HEK293T (cell line): ENCODE measurements around the gene SV2B.

Source experiments
- CTCF ChIA-PET: fragments of 350-600 bp; formaldehyde crosslinking; extraction: SDS; loops from one replicate; lab custom pipeline; 2021; ENCODE audit warnings: antibody characterized with exemption, inconsistent platforms; lab: Yijun Ruan, JAX
- POLR2A ChIA-PET: fragments of 350-600 bp; formaldehyde crosslinking; extraction: SDS; loops from one replicate; lab custom pipeline; 2020; ENCODE audit warnings: antibody characterized with exemption, inconsistent platforms; lab: Yijun Ruan, JAX
- DNase-seq: peaks from one replicate; pipeline ENCODE4 v3.0.0; 2012; ENCODE audit warnings: mixed read lengths; ENCODE audit errors: extremely low spot score
- ARNT ChIP-seq: fragments of 450-650 bp; IDR thresholded peaks from 2 replicates; pipeline ENCODE4 v1.6.1; 2017; ENCODE audit warnings: mild to moderate bottlenecking
- BHLHE40 ChIP-seq: fragments of 450-650 bp; IDR thresholded peaks from 2 replicates; pipeline ENCODE4 v1.6.1; 2016; ENCODE audit warnings: mild to moderate bottlenecking, moderate library complexity, borderline replicate concordance
- CTBP1 ChIP-seq: fragments of 450-650 bp; IDR thresholded peaks from 2 replicates; pipeline ENCODE4 v1.6.1; 2016; ENCODE audit warnings: borderline replicate concordance
- ELF4 ChIP-seq: fragments of 450-650 bp; IDR thresholded peaks from 2 replicates; pipeline ENCODE4 v1.6.1; 2017; ENCODE audit warnings: antibody characterized with exemption
- FOXA1 ChIP-seq: fragments of 450-650 bp; IDR thresholded peaks from 2 replicates; pipeline ENCODE4 v1.6.1; 2016; ENCODE audit warnings: mild to moderate bottlenecking
- FOXK2 ChIP-seq: fragments of 450-650 bp; IDR thresholded peaks from 2 replicates; pipeline ENCODE4 v1.6.1; 2016; ENCODE audit warnings: mild to moderate bottlenecking
- FOXM1 ChIP-seq: fragments of 450-650 bp; IDR thresholded peaks from 2 replicates; pipeline ENCODE4 v1.6.1; 2017; ENCODE audit warnings: mild to moderate bottlenecking, borderline replicate concordance
- HDGF ChIP-seq: fragments of 450-650 bp; IDR thresholded peaks from 2 replicates; pipeline ENCODE4 v1.6.1; 2017; ENCODE audit warnings: antibody characterized with exemption, borderline replicate concordance
- L3MBTL2 ChIP-seq: fragments of 450-650 bp; conservative IDR thresholded peaks from 2 replicates; pipeline ENCODE4 v1.6.1; 2016; ENCODE audit warnings: mild to moderate bottlenecking
- LEF1 ChIP-seq: fragments of 450-650 bp; IDR thresholded peaks from 2 replicates; pipeline ENCODE4 v1.6.1; 2017; ENCODE audit warnings: mild to moderate bottlenecking, borderline replicate concordance
- NFRKB ChIP-seq: fragments of 450-650 bp; IDR thresholded peaks from 2 replicates; pipeline ENCODE4 v1.6.1; 2016; ENCODE audit warnings: mild to moderate bottlenecking, moderate library complexity
- SP1 ChIP-seq: fragments of 450-650 bp; IDR thresholded peaks from 2 replicates; pipeline ENCODE4 v1.6.1; 2017
- SUZ12 ChIP-seq: fragments of 450-650 bp; IDR thresholded peaks from 2 replicates; pipeline ENCODE4 v1.6.1; 2016; ENCODE audit warnings: mild to moderate bottlenecking
- TARDBP ChIP-seq: fragments of 450-650 bp; IDR thresholded peaks from 2 replicates; pipeline ENCODE4 v1.6.1; 2016
- ZNF384 ChIP-seq: fragments of 450-650 bp; IDR thresholded peaks from 2 replicates; pipeline ENCODE4 v1.6.1; 2016
- TF ChIP-seq, protein P1 (sequence below): fragments of 450-650 bp; IDR thresholded peaks from 2 replicates; pipeline ENCODE4 v1.6.1; 2016

Gene SV2B

DNA sequence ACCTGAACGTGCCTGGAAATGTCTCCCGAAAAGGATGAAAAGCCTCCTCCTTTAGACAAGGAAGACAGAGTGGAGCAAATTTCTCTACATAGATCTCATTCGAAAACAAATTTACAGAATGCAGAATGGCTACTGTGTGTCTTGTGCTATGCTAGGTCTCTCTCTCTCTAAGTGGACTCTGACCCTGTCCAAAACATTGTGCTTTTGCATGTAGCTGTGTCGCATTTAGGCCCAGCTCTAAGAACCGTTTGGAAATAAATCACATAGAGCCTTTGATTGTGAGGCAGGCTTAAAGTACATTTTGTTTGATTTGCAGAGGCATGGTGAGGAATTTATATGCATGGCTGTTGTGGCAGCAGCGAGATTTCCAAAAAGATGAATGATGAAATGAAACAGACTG lies 198.0 kb downstream of the SV2B start:
- CTCF ChIA-PET: no interaction called here
- TF ChIP-seq SUZ12: no peak
- TF ChIP-seq L3MBTL2: no peak
- TF ChIP-seq NFRKB: no peak
- POLR2A ChIA-PET: no interaction called here
- no peak for DNase-seq

DNA sequence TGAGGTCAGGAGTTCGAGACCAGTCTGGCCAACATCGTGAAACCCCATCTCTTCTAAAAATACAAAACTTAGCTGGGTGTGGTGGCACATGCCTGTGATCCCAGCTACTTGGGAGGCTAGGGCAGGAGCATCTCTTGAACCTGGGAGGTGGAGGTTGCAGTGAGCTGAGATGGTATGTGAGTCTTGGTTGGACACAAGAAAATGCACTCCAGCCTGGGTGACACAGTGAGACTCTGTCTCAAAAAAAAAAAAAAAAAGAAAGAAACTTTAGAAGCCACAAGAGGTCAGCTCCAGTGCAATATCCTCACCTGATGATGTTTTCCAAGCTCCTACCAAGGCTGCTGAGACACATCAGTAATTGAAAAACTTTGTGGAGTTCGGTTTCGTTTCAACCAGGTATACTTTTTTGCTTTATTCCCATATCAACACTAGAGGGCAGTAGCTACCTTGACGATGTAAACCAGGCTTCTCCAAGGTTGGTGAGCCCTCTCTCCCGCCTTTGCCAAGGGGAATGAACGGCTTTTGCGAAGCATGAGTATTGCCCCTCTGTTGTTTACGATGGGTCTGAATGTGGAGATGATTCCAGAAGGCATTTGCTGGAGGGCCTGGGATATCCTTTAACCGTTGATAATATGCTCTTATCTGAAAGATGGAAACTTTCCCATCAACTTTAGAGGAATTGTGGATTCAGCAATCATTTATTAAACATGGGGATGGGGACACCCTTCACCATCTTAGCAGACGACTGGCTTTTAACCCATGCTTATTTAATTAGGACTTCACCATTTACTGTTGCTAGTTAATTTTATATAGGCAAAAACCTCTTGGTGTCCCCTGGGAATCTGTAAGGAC lies 202.8 kb downstream of the SV2B start:
- POLR2A ChIA-PET: no interaction called here
- CTCF ChIA-PET: interaction anchor here (0.6 to 1.2 kb wide), 5 partner anchors 31 to 376 kb away, joined by 3 to 4 read pairs (median 3); no protein-coding TSS in a partner anchor
- TF ChIP-seq BHLHE40: no peak
- TF ChIP-seq SUZ12: no peak
- TF ChIP-seq ELF4: no peak
- TF ChIP-seq LEF1: no peak
- TF ChIP-seq CTBP1: no peak
- DNase-seq: peak; percentile 75

DNA sequence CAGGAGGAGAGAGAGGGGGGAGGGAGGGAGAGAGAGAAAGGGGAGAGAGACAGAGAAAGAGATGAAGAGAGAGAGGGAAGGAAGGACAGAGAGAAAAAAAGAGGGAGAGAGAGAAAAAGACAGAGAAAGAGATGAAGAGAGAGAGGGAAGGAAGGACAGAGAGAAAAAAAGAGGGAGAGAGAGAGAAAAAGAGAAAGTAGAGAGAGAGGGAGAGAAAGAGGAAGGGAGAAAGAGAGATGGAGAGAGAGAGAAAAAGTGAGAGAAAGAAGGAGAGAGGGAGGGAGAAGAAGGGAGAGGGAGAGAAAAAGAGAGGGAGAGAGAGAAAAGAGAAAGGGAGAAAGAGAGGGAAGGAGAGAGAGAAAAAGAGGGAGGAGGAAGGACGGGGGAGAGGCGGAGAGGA lies 204.2 kb downstream of the SV2B start:
- ChIA-PET CTCF (interaction anchor here (0.6 to 0.8 kb wide), 4 partner anchors 33 to 779 kb away, joined by 3 to 8 read pairs (median 4); no protein-coding TSS in a partner anchor), POLR2A (no interaction called here)

DNA sequence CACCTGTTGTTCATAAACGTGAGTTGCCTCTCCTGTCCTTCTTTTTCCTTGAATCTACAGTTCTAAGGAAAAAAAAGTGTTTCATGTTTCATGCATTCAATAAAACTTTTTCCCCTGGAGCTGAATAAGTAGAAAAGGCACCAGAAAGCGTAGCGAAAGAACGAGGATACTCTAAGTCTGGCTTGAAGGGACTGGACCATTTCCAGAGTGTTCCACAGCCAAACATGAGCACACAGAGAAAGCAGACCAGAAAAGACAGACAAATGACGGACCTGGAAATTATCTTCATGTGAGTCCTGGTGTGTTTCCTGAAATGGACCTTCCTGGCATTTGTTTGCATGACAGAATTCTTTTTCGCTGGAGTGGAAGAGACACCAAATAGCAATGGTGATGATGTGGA lies 204.7 kb downstream of the SV2B start:
- ChIA-PET CTCF (interaction anchor here (0.8 kb wide), 1 partner anchor 778 kb away, joined by 3 read pairs; no protein-coding TSS in a partner anchor), POLR2A (no interaction called here)
- no peak for DNase-seq
- no peak for TF ChIP-seq SUZ12
- no peak for TF ChIP-seq TARDBP
- no peak for TF ChIP-seq FOXK2
- no peak for TF ChIP-seq CTBP1
- TF ChIP-seq, protein P1, sequence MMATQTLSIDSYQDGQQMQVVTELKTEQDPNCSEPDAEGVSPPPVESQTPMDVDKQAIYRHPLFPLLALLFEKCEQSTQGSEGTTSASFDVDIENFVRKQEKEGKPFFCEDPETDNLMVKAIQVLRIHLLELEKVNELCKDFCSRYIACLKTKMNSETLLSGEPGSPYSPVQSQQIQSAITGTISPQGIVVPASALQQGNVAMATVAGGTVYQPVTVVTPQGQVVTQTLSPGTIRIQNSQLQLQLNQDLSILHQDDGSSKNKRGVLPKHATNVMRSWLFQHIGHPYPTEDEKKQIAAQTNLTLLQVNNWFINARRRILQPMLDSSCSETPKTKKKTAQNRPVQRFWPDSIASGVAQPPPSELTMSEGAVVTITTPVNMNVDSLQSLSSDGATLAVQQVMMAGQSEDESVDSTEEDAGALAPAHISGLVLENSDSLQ: no peak
- TF ChIP-seq ZNF384: no peak
- TF ChIP-seq FOXA1: no peak
- no peak for TF ChIP-seq LEF1
- no peak for TF ChIP-seq HDGF
- no peak for TF ChIP-seq L3MBTL2

More for the DNA sequence above, 204.2 kb downstream of the SV2B start:
- DNase-seq: no peak
- no peak for TF ChIP-seq FOXM1
- TF ChIP-seq, protein P1: no peak
- no peak for TF ChIP-seq ELF4
- no peak for TF ChIP-seq SP1
- TF ChIP-seq TARDBP: no peak
- no peak for TF ChIP-seq SUZ12

DNA sequence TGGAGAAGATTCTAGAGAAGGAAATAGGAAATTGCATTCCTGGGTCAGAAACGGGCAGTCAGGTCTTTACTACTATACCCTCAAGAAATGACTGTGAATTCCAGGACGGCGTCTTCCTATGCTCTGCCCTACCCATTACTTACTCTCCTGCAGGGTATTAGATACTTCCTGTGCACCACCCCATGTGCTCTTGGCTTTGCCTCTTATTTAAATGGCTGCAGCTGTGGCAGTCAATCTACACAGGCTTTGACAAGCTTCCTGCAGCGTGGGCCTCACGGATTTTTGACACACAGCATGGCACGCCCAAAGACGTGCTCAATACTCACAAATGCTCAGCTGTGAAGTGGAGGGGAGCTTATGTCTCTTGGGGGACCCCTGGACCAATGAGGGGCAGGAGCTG lies 206.1 kb downstream of the SV2B start:
- no peak for DNase-seq
- POLR2A ChIA-PET: no interaction called here
- TF ChIP-seq FOXK2: no peak
- TF ChIP-seq NFRKB: no peak
- TF ChIP-seq TARDBP: no peak
- TF ChIP-seq ELF4: no peak
- no peak for TF ChIP-seq CTBP1
- TF ChIP-seq, protein P1: no peak
- no peak for TF ChIP-seq FOXM1
- no peak for TF ChIP-seq L3MBTL2
- TF ChIP-seq ARNT: no peak
- no peak for TF ChIP-seq SUZ12
- no peak for TF ChIP-seq BHLHE40
- no peak for TF ChIP-seq SP1
- no peak for TF ChIP-seq HDGF
- TF ChIP-seq LEF1: no peak
- TF ChIP-seq FOXA1: no peak
- no peak for TF ChIP-seq ZNF384
- CTCF ChIA-PET: no interaction called here

- ChIA-PET CTCF (interaction anchor here (1.3 kb wide), 1 partner anchor 399 kb away, joined by 6 read pairs; no protein-coding TSS in a partner anchor), POLR2A (no interaction called here)
- no peak for DNase-seq
- no peak for TF ChIP-seq SP1
- no peak for TF ChIP-seq FOXM1
- TF ChIP-seq FOXA1: no peak
- no peak for TF ChIP-seq NFRKB
- no peak for TF ChIP-seq ARNT
- no peak for TF ChIP-seq FOXK2
- TF ChIP-seq HDGF: no peak
- TF ChIP-seq ELF4: no peak
- TF ChIP-seq LEF1: no peak
- TF ChIP-seq, protein P1: no peak
These were observed 207.5 kb downstream of the SV2B start for GRCh38 chr15:91307601-91308000.
